Liver (tissue), 9 donors: ENCODE results near the gene MADD. TPM values are rescaled to one million over a fixed set of nuclear protein-coding genes. Genes with fewer than 3 reads are reported as not detected.

ENCODE experiments used
- DNase-seq: peaks from one replicate; pipeline ENCODE4 v3.0.0-alpha.2; 2017; ENCODE audit warnings: low spot score
- H3K27ac ChIP-seq, 2 donors: one replicate each; pipeline ENCODE4 v1.7.0; 2013; ENCODE audit warnings: inconsistent platforms in 2 of 2, low read length in 2 of 2, control low read depth in 1 of 2, low read depth in 1 of 2, mild to moderate bottlenecking in 1 of 2
- H3K27me3 ChIP-seq, 4 donors: one replicate each; pipeline versions ENCODE4 v1.6.1 to v1.7.0; 2013; ENCODE audit warnings: low read length in 3 of 4, inconsistent platforms in 1 of 4, mild to moderate bottlenecking in 1 of 4, moderate library complexity in 1 of 4; ENCODE audit not compliant: control insufficient read depth in 4 of 4, insufficient read depth in 4 of 4
- H3K36me3 ChIP-seq, 4 donors: one replicate each; pipeline versions ENCODE4 v1.6.1 to v1.7.0; 2013; ENCODE audit warnings: low read length in 3 of 4, mild to moderate bottlenecking in 3 of 4, low read depth in 1 of 4, moderate library complexity in 1 of 4; ENCODE audit not compliant: control insufficient read depth in 4 of 4, insufficient read depth in 3 of 4
- H3K4me1 ChIP-seq, 4 donors: one replicate each; pipeline versions ENCODE4 v1.6.1 to v1.7.0; 2013; ENCODE audit warnings: low read length in 3 of 4, mild to moderate bottlenecking in 3 of 4, moderate library complexity in 1 of 4; ENCODE audit not compliant: control insufficient read depth in 4 of 4, insufficient read depth in 4 of 4
- H3K4me3 ChIP-seq, 3 donors: one replicate each; pipeline versions ENCODE4 v1.6.1 to v1.7.0; 2013; ENCODE audit warnings: low read length in 3 of 3, control low read depth in 1 of 3, low read depth in 1 of 3, mild to moderate bottlenecking in 1 of 3
- H3K9ac ChIP-seq, 2 donors: one replicate each; pipeline ENCODE4 v1.7.0; 2013; ENCODE audit warnings: low read length in 2 of 2, mild to moderate bottlenecking in 2 of 2, moderate library complexity in 2 of 2, control low read depth in 1 of 2, low read depth in 1 of 2
- H3K9me3 ChIP-seq, 4 donors: one replicate each; pipeline versions ENCODE4 v1.6.1 to v1.7.0; 2013; ENCODE audit warnings: low read length in 3 of 4; ENCODE audit not compliant: control insufficient read depth in 4 of 4
- EGR1 ChIP-seq, 2 donors: IDR thresholded peaks; 2 replicates each; pipeline ENCODE4 v1.6.1; 2016 to 2018; ENCODE audit warnings: antibody characterized with exemption in 2 of 2, low read depth in 2 of 2
- FOXA2 ChIP-seq: IDR thresholded peaks from 2 replicates; pipeline ENCODE4 v1.6.1; 2016; ENCODE audit warnings: antibody characterized with exemption
- GABPA ChIP-seq, 2 donors: IDR thresholded peaks in 1 of 2; conservative IDR thresholded peaks in 1 of 2; 2 replicates each; pipeline ENCODE4 v1.6.1; 2016; ENCODE audit warnings: antibody characterized with exemption in 2 of 2, mild to moderate bottlenecking in 1 of 2, moderate library complexity in 1 of 2
- HNF4A ChIP-seq, 2 donors: conservative IDR thresholded peaks; 2 replicates each; pipeline ENCODE4 v1.6.1; 2016; ENCODE audit warnings: antibody characterized with exemption in 2 of 2, mild to moderate bottlenecking in 2 of 2
- HNF4G ChIP-seq: IDR thresholded peaks from 2 replicates; pipeline ENCODE4 v1.6.1; 2016; ENCODE audit warnings: antibody characterized with exemption
- JUND ChIP-seq, 2 donors: IDR thresholded peaks; 2 replicates each; pipeline ENCODE4 v1.6.1; 2016; ENCODE audit warnings: antibody characterized with exemption in 2 of 2
- NR2F2 ChIP-seq: IDR thresholded peaks from 2 replicates; pipeline ENCODE4 v1.6.1; 2016; ENCODE audit warnings: antibody characterized with exemption
- RAD21 ChIP-seq, 2 donors: IDR thresholded peaks; 2 replicates each; pipeline ENCODE4 v1.6.1; 2016; ENCODE audit warnings: antibody characterized with exemption in 2 of 2, mild to moderate bottlenecking in 2 of 2
- RXRA ChIP-seq, 2 donors: IDR thresholded peaks; 2 replicates each; pipeline ENCODE4 v1.6.1; 2017 to 2018; ENCODE audit warnings: antibody characterized with exemption in 2 of 2, mild to moderate bottlenecking in 1 of 2
- TAF1 ChIP-seq: conservative IDR thresholded peaks from 2 replicates; pipeline ENCODE4 v1.6.1; 2016; ENCODE audit warnings: antibody characterized with exemption, mild to moderate bottlenecking
- YY1 ChIP-seq: IDR thresholded peaks from 2 replicates; pipeline ENCODE4 v1.6.1; 2016; ENCODE audit warnings: antibody characterized with exemption, mild to moderate bottlenecking
- WGBS: extraction: QIAGEN DNeasy Blood & Tissue Kit; methylation state at CpG from one replicate; pipeline ENCODE4 v1.1.7; 2013; 5-methylcytosine and 5-hydroxymethylcytosine counted together
- polyA plus RNA-seq, 2 donors: library from polyadenylated mRNA; stranded (reverse) in 1 of 2; unstranded in 1 of 2; fragments of 200-250 nt in 1 of 2; fragments of >200 nt in 1 of 2; fragmentation: Nextera tagmentation in 1 of 2; extraction: Ambion mirVana in 1 of 2; gene quantifications; one replicate each; pipeline versions ENCODE4 v1.2.1 to v1.2.3, GENCODE V29; 2013 to 2015
- total RNA-seq, 2 donors: library from RNA; depleted of rRNA; stranded (reverse); fragments of >200 nt; gene quantifications; one replicate each; pipeline ENCODE4 v1.2.3, GENCODE V29; 2014
- TF ChIP-seq, protein P1 (sequence below): IDR thresholded peaks from 2 replicates; pipeline ENCODE4 v1.6.1; 2016; ENCODE audit warnings: antibody characterized with exemption
- TF ChIP-seq, protein P2 (sequence below): fragments of 150-350 bp; IDR thresholded peaks from 2 replicates; pipeline ENCODE4 v1.5.1; 2017; ENCODE audit warnings: improper control_type of control experiment, low read depth, low read length; ENCODE audit not compliant: missing input control
- TF ChIP-seq, protein P3 (sequence below): IDR thresholded peaks from 2 replicates; pipeline ENCODE4 v1.6.1; 2016; ENCODE audit warnings: antibody characterized with exemption
- TF ChIP-seq, protein P4 (sequence below): IDR thresholded peaks from 2 replicates; pipeline ENCODE4 v1.6.1; 2016; ENCODE audit warnings: antibody characterized with exemption, mild to moderate bottlenecking
- donor health status: healthy.
- donor health status: healthy.
- donor health status: healthy.
- donor health status: healthy.
- donor health status: healthy.

MADD gene
- total and polyA plus RNA-seq, 4 donors = 9.9 to 20.5 (median 11.1) TPM

DNA sequence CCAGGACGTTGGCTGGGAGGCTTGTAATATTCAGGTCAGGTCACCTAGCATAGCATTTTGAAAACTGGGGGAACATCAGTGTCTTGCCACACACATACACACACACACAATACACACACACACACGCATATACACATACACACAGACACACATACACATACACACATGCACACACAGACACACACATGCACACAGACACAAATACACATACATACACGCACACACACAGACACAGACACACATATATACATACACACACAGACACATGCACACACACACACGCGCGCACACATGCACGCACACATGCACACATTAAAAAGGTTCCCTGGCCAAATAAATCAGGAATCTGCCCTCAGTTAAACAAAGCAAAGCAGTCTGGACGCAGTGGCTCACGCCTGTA, 70.1 kb downstream of the MADD start:
- TF ChIP-seq NR2F2 (no peak), RXRA (IDR thresholded peaks at IDR 0.05) (no peak), EGR1 (IDR thresholded peaks at IDR 0.05; ENCODE audit: low read depth in 2 of 2) (no peak), HNF4G (no peak), TAF1 (no peak), YY1 (no peak), HNF4A (conservative IDR thresholded peaks at IDR 0.05) (no peak), GABPA (IDR thresholded peaks at IDR 0.05 in 1 of 2, conservative IDR thresholded peaks at IDR 0.05 in 1 of 2) (no peak), RAD21 (IDR thresholded peaks at IDR 0.05) (no peak), JUND (IDR thresholded peaks at IDR 0.05) (no peak), FOXA2 (no peak)
- TF ChIP-seq, protein P1, sequence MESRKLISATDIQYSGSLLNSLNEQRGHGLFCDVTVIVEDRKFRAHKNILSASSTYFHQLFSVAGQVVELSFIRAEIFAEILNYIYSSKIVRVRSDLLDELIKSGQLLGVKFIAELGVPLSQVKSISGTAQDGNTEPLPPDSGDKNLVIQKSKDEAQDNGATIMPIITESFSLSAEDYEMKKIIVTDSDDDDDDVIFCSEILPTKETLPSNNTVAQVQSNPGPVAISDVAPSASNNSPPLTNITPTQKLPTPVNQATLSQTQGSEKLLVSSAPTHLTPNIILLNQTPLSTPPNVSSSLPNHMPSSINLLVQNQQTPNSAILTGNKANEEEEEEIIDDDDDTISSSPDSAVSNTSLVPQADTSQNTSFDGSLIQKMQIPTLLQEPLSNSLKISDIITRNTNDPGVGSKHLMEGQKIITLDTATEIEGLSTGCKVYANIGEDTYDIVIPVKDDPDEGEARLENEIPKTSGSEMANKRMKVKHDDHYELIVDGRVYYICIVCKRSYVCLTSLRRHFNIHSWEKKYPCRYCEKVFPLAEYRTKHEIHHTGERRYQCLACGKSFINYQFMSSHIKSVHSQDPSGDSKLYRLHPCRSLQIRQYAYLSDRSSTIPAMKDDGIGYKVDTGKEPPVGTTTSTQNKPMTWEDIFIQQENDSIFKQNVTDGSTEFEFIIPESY = no peak
- TF ChIP-seq, protein P2, sequence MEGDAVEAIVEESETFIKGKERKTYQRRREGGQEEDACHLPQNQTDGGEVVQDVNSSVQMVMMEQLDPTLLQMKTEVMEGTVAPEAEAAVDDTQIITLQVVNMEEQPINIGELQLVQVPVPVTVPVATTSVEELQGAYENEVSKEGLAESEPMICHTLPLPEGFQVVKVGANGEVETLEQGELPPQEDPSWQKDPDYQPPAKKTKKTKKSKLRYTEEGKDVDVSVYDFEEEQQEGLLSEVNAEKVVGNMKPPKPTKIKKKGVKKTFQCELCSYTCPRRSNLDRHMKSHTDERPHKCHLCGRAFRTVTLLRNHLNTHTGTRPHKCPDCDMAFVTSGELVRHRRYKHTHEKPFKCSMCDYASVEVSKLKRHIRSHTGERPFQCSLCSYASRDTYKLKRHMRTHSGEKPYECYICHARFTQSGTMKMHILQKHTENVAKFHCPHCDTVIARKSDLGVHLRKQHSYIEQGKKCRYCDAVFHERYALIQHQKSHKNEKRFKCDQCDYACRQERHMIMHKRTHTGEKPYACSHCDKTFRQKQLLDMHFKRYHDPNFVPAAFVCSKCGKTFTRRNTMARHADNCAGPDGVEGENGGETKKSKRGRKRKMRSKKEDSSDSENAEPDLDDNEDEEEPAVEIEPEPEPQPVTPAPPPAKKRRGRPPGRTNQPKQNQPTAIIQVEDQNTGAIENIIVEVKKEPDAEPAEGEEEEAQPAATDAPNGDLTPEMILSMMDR = no peak
- TF ChIP-seq, protein P3, sequence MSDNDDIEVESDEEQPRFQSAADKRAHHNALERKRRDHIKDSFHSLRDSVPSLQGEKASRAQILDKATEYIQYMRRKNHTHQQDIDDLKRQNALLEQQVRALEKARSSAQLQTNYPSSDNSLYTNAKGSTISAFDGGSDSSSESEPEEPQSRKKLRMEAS = no peak
- TF ChIP-seq, protein P4, sequence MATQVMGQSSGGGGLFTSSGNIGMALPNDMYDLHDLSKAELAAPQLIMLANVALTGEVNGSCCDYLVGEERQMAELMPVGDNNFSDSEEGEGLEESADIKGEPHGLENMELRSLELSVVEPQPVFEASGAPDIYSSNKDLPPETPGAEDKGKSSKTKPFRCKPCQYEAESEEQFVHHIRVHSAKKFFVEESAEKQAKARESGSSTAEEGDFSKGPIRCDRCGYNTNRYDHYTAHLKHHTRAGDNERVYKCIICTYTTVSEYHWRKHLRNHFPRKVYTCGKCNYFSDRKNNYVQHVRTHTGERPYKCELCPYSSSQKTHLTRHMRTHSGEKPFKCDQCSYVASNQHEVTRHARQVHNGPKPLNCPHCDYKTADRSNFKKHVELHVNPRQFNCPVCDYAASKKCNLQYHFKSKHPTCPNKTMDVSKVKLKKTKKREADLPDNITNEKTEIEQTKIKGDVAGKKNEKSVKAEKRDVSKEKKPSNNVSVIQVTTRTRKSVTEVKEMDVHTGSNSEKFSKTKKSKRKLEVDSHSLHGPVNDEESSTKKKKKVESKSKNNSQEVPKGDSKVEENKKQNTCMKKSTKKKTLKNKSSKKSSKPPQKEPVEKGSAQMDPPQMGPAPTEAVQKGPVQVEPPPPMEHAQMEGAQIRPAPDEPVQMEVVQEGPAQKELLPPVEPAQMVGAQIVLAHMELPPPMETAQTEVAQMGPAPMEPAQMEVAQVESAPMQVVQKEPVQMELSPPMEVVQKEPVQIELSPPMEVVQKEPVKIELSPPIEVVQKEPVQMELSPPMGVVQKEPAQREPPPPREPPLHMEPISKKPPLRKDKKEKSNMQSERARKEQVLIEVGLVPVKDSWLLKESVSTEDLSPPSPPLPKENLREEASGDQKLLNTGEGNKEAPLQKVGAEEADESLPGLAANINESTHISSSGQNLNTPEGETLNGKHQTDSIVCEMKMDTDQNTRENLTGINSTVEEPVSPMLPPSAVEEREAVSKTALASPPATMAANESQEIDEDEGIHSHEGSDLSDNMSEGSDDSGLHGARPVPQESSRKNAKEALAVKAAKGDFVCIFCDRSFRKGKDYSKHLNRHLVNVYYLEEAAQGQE = no peak
- Histone ChIP-seq H3K27ac (no peak overlapping the region), H3K9ac (no peak overlapping the region), H3K36me3 (no peaks in the 10 kb centered on the region), H3K27me3 (no peaks in the 10 kb centered on the region), H3K4me3 (no peak overlapping the region), H3K4me1 (no peaks in the 10 kb centered on the region), H3K9me3 (no peaks in the 10 kb centered on the region)
- 90% methylated on average over 9 of the region's 9 CpGs for WGBS
- no peak for DNase-seq

DNA sequence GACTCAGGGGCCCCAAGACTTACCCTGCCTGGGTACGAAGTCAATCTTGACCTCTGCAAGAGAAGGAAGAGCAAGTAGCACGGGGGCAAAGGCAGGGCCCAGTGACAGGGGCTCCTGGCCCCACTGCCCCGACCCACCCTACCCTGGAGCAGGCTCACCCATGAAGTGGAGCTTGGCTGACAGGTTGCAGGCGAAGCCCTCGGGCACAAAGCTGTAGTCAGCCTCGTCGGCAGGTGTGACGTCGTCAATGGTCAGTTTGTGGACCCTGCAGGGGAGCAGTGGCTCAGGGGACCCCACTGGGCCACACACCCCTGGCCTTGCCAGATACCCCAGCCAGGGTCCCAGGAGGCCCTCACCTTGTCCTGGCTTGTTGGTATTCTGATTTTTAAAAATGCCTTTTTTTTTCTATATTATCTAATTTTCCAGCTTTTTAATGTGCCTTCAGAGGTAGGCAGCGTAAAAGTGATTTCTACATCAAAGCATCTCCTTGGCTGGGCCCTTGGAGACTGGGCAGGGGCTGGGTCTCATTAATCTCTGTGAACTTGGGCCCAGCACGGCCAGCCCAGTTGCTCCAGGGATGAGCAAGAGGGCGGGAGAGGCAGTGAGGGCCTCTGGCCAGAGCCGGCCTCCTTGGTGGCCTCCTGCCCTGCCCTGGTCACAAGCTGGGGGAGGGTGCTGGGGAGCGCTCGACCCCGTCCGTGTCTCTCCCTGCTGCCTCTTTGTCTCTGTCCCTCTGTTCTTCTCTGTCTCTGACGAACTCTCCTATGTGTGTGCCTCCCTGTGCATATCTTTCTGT, 71.2 kb downstream of the MADD start:
- no peak for DNase-seq
- no peak for TF ChIP-seq HNF4A (conservative IDR thresholded peaks at IDR 0.05)
- 78% methylated on average over 18 of the region's 18 CpGs for WGBS

More for the DNA sequence above, 71.2 kb downstream of the MADD start:
- H3K9me3 ChIP-seq = no peaks in the 10 kb centered on the region
- H3K27ac ChIP-seq = no peak overlapping the region
- H3K27me3 ChIP-seq = no peaks in the 10 kb centered on the region
- no peaks in the 10 kb centered on the region for H3K4me1 ChIP-seq
- H3K9ac ChIP-seq = no peak overlapping the region
- no peak overlapping the region for H3K4me3 ChIP-seq
- H3K36me3 ChIP-seq = no peaks in the 10 kb centered on the region
